HG03342 (cell line): ENCODE measurements around the gene TNFRSF18.

ENCODE experiments used
- ATAC-seq: cut with Tn5 transposase; IDR thresholded peaks from one replicate; pipeline ENCODE4 v1.9.1; 2021; ENCODE audit warnings: mild to moderate bottlenecking, moderate library complexity; ENCODE audit not compliant: unreplicated experiment

The TNFRSF18 gene

DNA sequence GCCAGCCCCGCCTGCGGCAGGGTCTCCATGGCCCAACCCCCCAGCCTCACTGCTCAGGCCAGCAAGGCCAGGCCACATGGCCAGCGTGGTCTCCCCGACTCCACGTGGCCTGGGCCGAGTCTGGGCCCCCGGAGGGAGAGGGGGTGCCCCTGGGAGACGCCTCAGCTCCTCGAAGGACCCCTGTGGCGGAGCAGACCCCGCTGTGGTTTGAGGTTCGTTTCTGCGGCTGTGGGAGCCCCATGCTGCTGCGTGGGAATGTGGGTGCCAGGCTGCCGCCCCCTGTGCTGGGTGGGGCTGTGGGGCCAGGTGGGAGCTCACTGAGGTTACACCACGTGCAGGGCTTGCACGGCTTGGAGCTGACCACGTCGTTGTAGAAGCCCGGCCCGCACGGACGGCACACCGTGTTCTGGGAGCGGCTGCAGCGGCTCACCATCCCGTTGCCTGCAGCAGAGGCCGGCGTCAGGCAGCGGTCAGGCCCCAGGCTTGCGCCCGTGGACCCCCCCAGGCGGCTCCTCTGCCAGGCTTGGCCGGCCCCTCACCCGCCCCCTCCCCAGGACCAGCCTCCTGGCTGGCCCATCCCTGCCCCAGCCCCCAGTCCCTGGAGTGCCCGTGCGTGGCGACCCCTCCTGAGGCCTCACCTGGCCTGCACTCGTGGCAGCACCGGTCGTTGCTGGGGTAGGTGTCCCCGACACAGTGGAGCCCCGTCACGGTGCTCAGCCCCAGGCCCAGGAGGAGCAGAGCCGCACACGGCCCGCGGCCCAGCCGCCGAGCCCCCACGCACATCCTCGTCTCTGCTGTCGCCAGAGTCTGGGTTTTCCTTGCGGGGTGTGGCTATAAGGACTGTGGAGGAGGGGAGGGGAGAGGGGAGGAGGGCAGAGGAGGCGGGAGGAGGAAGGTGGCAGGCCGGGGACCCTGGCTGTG lies 7.2 kb upstream of the TNFRSF18 start, which contains the start of gene TNFRSF4:
TSS of gene TNFRSF4 (minus strand) at position 809 of the 921 bp plus-strand sequence. CDS start at position 783, 26 bp downstream.
- ATAC-seq = no peak

- ATAC-seq = no peak
Observed at GRCh38 chr1:1212780-1213344, 6.5 kb upstream of the TNFRSF18 start.

DNA sequence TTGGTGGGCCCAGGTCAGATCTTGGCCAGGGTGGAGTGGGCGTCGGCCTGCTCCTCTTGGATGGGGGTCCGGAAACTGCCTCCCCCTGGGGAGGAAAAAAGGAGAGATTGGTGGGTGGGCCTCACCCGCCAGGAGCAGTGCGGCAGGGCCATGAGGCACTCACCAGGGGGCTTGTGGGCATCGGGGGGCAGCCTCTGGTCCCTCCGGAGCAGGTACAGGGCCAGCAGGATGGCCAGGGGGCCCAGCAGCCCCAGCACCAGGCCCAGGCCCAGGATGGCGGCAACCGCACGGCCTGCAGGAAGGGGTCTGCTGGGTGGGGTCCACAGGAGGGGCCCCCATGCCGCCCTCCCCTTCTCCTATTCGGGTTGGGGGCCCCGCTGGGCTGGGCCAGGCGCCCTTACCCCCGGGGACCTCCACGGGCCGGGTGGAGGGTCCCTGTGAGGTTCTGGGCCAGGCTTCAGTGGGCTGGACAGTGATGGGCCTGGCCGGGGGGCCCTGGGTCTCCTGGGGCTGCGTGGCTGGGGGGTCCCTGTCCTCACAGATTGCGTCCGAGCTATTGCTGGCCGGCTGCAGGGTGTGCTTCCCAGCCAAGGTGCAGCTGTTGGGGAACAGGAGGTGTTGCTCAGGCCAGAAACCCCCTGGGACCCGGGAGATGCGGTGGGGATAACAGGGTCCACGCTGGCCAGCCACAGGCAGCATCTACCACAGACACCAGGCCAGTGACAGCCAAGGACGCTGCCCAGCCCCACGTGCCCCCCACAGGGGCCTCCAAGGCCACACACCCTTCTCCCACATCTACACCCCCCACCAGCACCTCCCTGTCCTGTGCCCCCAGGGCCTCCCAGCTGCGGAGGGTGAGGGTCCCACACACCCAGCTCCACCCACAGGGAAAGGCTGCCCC lies 5.4 kb upstream of the TNFRSF18 start:
- ATAC-seq = no peak

GRCh38 chr1:1210726-1211540 lies 4.5 kb upstream of the TNFRSF18 start:
- no peak for ATAC-seq

DNA sequence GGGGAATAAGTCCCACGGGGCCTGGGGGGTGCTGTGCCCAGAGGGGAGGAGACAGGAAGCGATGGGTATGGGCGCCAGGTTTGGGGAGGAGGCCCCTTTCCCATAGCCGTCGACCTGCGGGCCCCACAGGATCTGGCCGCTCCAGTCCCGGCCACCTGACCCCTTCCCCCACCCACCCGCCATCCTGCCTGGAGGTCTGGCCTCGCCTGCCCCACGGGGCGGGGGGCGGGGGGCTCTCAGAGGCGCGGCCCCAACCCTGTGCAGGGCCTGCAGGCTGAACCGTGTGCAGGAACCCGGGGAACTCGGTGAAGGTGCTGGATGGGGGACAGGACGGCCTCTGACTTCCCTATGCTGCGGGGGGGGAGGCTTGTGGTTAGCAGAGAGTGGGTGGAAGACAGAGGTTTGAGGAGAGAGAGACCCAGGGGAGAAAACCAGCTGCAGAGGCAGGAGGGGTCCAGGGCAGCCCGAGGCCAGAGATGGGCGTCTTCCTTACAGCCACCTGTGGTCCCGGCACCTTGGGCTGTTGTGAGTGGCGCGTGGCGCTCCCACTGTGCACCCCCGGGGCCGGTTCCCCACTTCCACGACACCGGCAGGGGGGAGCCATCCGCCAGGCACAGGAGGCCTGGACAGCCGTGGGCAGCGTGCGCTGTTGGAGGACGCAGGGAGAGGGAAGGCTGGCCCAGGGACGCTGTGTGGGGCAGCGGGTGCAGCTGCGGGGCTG lies 2.5 kb upstream of the TNFRSF18 start:
- no peak for ATAC-seq

GRCh38 chr1:1207571-1207892 lies 1.1 kb upstream of the TNFRSF18 start:
- ATAC-seq = no peak

GRCh38 chr1:1206966-1207531 lies 657 bp upstream of the TNFRSF18 start:
- ATAC-seq = no peak

DNA sequence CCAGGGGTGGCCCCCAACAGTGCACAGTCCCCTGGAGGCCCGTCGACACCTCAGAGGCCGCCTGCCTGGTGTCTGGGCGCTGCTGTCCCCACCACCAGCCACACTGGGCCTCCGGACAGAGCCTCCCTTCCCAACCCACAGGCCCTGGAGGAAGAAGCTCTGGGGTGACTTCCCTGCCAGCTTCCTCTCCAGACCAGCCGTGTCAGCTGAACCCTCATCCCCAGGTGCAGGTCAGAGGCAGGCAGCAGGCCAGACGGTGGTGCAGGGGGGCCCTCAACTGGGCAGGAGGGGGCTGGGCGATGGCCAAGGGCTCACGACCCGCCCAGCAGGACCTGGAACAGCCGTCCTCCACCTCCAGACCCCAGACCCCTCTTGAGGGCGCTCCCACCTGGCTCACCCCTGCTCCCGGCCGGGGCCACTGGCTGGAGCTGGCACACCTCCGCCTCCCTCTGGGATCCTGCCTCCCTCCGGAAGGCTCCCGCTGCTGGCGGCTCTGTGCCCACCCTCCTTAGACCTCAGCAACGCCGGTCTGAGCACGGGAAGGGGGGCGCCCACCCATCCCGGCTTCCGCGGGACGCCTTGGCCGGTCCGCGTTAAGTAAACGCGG lies 520 bp downstream of the TNFRSF18 start:
- no peak for ATAC-seq

DNA sequence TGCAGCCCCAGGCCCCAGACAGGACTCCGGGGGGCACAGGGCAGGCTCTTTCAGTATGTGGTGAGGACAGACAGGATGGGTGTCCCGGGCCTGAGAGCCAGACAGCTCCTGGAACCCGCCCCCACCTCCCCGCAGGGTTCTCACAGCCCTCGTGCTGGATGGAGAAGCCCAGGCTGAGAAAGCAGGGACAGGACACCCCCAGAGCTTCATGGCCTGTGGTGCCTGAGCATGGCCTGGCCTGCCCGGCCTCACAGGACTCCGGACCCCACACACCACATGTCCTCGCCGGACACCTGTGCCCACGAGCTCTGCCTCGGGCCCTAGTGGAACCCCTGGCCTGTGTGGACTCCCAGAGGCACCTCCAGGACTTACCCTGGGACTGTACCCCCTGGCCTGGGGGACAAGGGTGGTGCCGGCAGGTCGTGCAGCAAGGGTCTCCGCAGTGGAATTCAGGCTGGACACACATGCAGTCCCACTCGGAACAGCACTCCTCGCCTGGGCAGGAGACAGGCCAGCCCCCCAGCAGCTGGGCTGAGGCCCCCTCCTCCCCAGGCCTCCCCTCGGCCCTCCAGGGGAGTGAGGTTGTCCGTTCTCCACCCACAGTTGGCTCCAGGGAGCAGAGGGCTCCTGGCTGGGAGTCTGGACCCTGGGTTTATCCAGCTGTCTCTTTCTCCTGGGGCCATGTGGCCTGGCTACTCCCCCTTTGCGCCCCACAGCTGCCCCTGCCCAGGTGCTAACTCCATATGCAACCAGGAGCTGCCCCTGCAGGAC lies 1.2 kb downstream of the TNFRSF18 start:
- no peak for ATAC-seq

DNA sequence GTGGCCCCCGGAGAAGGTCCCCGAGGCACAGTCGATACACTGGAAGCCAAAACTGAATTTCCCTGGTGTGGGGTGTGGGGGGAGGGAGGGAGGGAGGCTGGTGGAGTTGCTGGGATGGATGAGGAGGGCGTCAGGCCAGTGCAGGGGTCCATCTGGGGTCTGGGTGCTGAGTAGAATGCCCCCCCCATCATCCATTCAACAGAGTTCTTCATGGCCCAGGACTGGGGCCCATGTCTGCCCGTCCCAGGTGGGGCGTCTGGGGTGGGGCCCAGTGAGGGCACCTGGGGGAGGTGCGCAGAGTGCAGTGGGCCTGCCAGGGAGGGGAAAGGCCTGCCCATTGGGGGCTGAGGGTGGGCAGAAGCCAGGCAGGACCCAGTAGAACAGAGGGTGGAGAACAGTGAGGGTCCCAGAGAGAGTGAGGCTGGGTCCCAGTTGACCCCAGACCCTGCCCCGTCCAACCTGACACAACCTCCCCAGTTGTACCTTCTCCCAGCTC lies 1.9 kb downstream of the TNFRSF18 start:
- no peak for ATAC-seq

DNA sequence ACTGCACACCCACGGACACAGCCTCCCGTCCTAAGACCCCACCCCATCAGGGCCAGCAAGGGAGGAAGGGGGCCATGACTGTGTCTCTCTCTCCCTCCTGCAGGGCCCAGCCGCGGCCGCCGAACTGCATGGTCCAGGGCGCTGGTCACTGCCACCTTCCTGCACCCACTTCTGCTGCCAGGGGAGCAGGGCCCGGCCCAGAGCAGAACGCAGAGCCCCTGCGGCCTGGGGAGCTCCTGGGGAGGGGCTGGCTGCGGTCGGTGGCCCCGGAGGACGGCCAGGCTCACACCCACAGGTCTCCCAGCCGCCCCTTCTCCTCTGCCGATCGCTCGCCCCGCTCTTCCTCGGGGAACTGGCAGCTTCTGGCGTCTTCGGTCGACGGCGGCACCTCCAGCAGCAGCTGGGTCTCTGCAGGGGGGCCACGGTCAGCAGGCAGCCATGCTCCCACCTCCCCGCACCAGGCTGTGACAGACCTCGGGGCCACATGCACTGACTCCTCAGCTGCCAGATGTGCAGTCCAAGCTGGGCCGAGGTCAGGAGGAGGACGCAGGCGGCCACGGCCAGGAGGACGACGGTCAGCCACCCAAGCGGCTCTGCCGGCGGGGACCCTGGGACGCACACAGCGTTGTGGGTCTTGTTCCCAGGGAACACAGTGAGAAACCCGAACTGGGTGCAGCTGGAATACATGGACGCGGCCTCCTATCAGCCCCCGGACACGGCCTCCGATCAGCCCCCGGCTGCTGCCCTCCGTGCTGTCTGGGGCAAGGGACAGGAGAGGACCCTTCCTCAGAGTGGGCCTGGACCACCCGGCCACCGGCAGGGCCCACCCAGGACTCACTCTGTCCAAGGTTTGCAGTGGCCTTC lies 2.6 kb downstream of the TNFRSF18 start:
- no peak for ATAC-seq

- ATAC-seq = no peak
Observed at GRCh38 chr1:1202831-1203560, 3.4 kb downstream of the TNFRSF18 start.

GRCh38 chr1:1200876-1201810 lies 5.2 kb downstream of the TNFRSF18 start:
- ATAC-seq = no peak

DNA sequence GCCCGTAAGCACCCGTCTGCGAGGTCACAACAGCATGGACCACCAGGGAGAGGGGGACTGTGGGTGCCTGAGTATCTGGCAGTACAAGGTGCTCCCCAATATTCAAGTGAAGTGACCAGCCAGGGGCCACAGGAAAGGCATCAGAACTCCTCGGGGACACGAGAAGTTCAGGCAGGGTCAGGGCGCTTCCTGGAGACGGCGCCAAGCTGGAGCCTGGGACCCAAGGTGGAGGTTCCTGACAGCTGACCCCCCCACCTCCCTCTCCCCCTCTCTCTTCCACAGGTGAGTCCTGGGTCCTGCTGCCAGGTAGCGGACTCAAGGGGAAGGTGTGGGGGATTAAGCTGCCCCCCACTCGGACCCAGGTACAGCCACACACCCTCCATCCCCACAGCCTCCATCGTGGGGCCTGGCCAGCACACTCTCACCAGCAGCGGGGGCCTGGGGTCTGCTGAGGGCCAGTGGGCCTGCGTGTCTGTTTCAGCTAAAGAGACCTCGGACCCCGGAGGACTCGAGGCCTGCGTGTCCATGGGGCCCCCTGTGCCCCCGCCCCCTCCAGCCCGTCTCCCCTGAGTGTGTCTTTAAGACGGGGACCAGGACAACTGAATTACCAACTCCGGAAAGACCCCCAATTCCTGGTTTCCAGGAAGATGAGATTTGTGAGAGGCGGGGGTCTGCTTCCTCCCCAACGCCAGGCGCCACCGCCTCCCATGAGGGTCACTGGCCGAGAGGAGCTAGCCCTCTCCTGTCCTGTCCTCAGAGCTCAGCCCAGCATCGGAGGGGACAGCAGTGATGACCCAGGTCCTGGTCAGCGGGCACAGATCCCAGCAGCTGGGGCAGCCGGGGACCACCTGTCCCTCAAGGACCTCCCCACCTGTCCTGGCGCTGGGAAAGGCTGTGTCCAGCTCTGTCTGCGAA lies 6.2 kb downstream of the TNFRSF18 start:
- no peak for ATAC-seq
